GM21381 (cell line): ENCODE data around the gene TPST2.

Source experiments
- ATAC-seq: cut with Tn5 transposase; IDR thresholded peaks from one replicate; pipeline ENCODE4 v1.9.1; 2021; ENCODE audit warnings: mild to moderate bottlenecking, moderate library complexity; ENCODE audit not compliant: unreplicated experiment

Gene TPST2

GRCh38 chr22:26581026-26581425 is 8.9 kb downstream of the TPST2 start:
- ATAC-seq = no peak

DNA sequence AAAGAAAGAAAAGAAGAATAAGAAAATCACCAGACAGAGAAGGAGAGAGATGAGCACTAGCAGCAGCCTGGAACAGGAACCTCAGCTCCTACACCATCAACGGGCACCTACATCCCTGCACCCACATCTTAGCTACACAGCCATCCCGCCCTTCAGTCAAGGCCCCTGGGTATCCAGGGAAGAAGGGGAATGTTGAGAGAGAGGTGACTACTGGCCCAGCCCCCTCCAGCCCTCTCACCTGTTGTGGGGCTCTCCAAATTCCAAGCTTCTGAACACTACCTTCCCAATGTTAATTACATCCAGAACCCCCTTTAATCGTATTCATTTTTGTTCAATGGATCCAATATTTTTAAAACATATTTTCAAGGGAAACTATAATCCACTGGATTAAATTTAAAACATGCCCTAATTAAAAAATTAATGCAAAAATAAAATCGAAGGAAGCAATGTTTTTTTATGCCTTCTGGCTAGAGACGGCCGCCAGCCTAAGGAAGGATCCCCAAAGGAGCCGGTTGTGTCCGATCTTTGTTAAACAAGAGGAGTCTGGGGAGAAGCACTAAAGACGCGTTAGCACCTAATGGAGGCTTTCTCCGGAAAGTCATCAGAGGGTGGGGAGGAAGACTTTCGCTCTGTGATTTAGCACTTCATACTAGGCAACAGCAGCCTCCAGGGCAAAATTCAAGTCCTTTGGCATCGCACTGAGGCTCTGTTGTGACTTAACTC is 9.5 kb downstream of the TPST2 start:
- ATAC-seq = no peak

DNA sequence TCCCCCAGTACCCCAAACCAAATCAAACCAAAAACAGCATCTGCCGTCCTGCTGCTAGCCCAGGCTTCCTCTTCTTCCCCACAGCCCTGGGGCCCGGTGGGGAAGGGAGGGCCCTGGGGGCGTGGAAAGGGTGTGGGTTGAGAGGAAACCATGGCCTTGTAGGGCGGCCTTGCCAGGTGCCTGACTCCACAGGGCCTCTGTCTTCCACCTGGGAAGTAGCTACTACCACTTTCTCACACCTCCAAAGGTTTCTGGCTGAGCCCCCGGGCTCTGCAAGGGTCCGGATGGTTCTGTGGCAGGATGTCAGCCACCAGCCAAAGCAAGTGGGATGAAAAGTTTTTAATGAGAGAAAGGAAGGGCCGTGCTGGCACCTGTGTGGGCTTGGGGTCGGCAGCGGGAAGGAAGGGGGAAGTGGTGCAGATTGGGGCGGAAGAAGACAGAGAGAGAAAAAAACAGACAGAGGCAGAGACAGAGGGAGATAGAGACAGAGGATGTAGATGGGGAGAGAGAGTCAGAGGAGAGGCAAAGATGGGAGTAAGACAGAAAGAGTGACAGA is 10.5 kb downstream of the TPST2 start:
- ATAC-seq = peak; percentile 81

GRCh38 chr22:26577081-26577480 is 12.9 kb downstream of the TPST2 start:
- no peak for ATAC-seq

GRCh38 chr22:26576026-26576680 is 13.8 kb downstream of the TPST2 start:
- no peak for ATAC-seq

GRCh38 chr22:26574001-26574723 is 15.8 kb downstream of the TPST2 start:
- ATAC-seq = no peak

DNA sequence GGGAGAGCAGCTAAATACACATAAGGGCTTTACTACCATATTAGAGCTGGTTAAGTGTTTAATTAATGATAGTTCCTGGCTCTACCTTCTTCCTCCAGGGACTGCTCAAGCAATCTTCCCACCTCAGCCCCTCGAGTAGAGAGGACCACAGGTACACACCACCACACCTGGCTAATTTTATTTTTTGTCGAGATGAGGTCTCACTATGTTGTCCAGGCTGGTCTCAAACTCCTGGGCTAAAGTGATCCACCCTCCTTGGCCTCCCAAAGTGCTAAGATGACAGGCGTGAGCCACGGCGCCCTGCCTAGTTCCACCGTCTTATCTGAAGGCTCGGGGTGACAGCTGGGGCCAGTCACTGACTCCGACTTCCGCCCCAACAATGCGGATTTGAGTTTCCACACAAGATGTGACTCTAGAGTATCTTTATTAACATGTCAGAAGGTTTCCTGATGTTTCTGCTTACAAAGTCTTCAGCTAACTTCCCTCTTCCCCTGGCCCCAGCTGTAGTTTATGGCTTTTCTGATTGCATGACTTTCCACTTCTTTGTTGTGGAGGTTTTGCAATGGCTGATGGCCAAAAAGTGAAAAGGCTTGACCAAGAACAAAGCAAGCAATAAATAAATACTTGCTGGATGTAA is 16.8 kb downstream of the TPST2 start:
- ATAC-seq = no peak

GRCh38 chr22:26570864-26571525 is 18.9 kb downstream of the TPST2 start:
- no peak for ATAC-seq

GRCh38 chr22:26570115-26570514 is 19.8 kb downstream of the TPST2 start:
- ATAC-seq = no peak

DNA sequence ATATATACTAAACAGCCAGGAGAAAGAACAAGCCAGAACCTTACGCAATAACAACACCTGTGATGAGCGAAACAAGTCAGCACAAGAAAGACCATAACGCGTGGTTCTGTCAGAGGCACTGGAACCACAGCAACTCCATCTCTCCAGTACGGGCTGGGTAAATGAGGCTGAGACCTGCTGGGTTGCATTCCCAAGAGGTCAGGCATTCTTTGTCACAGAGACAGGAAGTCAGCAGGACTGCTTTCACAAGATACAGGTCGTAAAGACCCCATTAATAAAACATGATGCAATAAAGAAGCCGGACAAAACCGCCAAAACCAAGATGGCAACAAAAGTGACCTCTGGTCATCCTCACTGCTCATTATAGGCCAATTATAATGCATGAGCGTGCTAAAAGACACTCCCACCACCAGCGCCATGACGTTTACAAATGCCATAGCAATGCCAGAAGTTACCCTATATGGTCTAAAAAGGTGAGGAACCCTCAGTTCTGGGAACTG is 21.7 kb downstream of the TPST2 start:
- no peak for ATAC-seq

- ATAC-seq = no peak
Observed at GRCh38 chr22:26567610-26568009, 22.3 kb downstream of the TPST2 start.

GRCh38 chr22:26566994-26567393 is 22.9 kb downstream of the TPST2 start:
- ATAC-seq = no peak

DNA sequence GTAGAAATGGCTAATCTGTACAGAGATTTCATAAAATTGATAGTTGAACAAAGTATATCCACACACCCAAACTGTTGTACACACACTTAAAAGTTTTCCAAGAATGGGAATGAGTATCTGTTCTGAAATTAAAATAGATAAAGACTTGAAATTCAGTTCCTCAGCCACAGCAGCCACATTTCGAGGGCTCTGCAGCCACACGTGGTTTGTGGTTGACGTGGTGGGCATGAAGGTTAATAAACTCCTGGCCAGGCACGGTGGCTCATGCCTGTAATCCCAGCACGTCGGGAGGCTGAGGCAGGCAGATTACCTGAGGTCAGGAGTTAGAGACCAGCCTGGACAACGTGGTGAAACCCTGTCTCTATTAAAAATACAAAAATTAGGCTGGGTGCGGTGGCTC is 24.0 kb downstream of the TPST2 start:
- no peak for ATAC-seq

DNA sequence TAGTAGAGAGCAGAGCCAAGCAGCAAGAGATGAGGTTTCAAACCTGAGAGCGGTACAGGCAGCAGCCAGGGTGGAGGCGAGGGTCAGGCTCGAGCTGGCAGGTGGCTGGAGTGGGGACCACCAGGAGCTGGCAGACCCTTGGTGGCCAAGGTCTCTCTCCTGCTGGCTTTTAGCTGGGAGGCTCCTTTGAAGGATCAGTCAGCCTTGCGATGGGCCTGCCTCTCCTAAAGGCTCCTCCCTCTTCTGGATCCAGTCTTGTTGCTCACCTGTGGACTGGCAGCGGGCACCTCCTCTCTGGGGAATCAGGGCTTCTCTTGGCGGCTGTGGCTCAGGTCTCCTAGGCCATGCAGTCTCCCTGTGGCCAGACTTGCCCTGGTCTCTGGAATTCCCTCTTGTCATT is 24.8 kb downstream of the TPST2 start:
- no peak for ATAC-seq

DNA sequence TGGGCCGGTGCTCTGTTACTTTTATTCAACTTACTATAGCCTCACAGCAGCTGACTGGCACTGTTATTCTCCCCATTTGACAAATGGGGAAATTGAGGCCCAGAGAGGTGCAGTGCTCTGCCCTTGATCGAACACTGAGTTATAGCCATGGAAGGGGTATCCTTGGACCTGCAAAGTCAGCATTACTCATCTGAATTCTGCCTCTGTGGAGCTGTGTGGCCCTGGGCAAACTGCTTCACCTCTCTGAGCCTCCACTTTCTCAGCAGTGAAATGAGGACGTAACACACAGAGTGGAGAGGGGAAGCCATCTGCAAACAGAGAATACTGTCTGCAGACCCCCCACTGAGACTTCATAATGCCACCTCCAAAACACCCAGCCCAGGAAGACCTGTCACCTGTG is 25.3 kb downstream of the TPST2 start:
- ATAC-seq = no peak

GRCh38 chr22:26564181-26564580 is 25.8 kb downstream of the TPST2 start:
- ATAC-seq = no peak

DNA sequence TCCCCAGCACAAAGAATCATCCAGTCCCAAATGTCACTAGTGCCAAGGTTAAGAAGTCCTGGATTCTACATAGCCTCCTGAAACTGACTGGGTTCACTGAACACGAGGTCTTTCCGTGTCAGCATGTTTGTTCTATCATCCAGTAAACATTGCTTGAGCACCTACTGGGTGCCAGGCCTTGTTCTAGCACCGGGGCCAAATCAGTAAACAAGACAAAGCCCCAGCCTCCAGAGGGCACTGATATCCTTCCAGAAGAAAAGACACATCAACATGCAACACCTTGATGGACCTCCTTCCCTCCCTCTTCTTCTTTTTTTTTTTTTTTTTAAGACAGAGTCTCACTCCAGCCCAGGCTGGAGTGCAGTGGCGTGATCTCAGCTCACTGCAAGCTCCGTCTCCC is 26.9 kb downstream of the TPST2 start:
- no peak for ATAC-seq

DNA sequence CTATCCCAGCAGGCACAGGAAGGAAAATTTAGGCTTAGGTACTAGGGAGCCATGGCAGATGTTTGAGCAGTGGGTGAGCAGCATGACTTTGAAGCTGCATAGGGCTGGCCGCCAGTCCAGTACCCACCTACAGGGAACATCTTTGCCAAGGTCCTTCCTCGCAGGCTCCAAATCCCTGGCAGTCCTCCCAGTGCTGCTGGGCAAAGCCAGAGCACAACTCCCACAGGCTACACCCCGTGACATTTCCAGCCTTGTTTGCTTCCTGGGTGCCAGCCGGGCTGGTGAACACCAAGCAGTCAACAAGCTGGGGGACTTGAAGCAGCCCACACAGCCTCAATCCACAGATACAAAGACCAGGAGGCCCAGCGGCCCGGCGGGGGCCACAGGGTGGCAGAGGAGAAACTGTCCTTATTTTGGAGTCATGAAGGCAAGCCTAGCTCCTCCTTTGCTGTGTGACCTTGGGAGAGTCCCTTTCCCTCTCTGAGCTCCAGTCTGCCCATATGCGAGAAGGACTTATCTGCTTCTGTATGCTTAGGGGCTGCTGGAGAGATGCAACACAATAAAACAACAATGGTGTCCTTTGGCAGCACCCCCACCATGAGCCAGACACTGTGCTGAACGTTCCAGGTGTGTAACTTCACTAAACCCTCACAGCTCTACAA is 28.0 kb downstream of the TPST2 start:
- no peak for ATAC-seq

DNA sequence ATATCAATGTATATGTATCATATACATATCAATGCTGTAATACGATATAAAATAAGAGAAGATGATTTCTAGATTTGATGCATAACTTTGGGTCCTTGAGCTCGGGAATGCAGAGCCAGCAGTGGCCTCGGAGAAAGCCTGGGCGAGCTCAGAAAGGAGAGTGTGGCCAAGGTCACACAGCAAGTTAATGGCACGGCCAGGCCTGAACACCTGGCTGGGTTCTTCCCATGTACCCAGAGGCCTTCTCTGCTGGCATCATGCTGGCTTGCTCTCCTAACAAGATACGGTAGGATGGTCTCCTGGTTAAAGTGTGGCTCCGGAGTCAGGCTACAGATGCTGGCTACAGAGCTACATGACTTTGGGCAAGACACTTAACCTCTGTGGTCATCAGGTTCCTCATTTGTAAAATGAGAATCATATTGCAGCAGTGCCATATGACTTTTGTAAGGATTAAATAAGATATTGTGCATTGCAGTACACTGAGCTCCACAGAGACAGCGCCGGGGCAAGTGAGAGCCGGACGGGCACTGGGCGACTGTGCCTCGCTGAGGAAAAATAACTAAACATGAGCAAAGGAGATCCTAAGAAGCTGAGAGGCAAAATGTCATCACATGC is 29.9 kb downstream of the TPST2 start:
- ATAC-seq = no peak
